Measurements from ENCODE around the gene CACNA2D2.

DNA sequence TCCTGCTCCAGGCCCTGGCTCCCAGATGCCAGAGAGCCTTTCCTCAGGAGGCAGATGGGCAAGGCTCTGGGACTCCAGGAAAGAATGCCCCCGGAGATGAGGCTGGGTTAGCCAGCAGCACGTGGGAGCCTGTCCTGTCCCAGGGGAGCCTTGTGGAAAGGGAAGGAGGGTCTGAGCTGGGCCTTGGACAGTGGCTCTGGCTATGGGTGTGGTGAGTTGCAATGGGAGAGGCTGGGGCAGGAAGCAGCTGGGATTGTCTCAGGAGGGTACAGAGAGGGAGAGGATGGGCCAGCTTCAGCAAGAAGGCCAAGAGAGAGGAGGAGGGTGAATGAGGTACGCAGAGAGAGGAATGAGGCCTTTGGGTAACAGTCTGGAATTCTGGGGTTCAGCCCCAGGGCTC lies 17.4 kb upstream of the CACNA2D2 start:
- TF ChIP-seq IRF2 (CRISPR knock-in tag; IDR thresholded peaks at IDR 0.05; ENCODE audit: borderline replicate concordance, low read depth) (no peak), NFE2L1 (CRISPR knock-in tag; IDR thresholded peaks at IDR 0.05) (no peak), NR2C2 (CRISPR knock-in tag; IDR thresholded peaks at IDR 0.05) (no peak)
